ENCODE results near the gene RNF213.

GRCh38 chr17:80414803-80415625 is 154.4 kb downstream of the RNF213 start, which contains the start of gene ENDOV:
- no peak for TF ChIP-seq CTCF (IDR thresholded peaks at IDR 0.05; ENCODE audit: low read depth, low read length)
- TF ChIP-seq MAX (IDR thresholded peaks at IDR 0.05; ENCODE audit: low read depth, low read length), result peak; percentile 70
- TF ChIP-seq POLR2A (IDR thresholded peaks at IDR 0.05; ENCODE audit: extremely low read depth, insufficient read length), result peak; percentile 20
- TF ChIP-seq MYC (IDR thresholded peaks at IDR 0.05; ENCODE audit: low read depth, low read length), result peak; percentile 28; the same call in 1 of the 2 replicates

Measured in NB4 (cell line).